Prostate gland (tissue), 2 donors: ENCODE data around the gene PIGN.

Experiments
- POLR2A ChIP-seq: fragments of 450-650 bp; IDR thresholded peaks from one replicate; pipeline ENCODE4 v1.6.1; 2016; ENCODE audit warnings: antibody characterized with exemption, mild to moderate bottlenecking
- POLR2AphosphoS5 ChIP-seq: sonication (generic); formaldehyde crosslinking; IDR thresholded peaks from one replicate; pipeline ENCODE4 v1.6.1; 2017; ENCODE audit warnings: antibody characterized with exemption
- TF ChIP-seq, protein P1 (sequence below), 4 experiments: fragments of 200-600 bp in 2 of 4; fragments of 450-650 bp in 2 of 4; sonication (generic) in 2 of 4; IDR thresholded peaks; 1 replicate in 3 of 4; 2 replicates in 1 of 4; pipeline ENCODE4 v1.5.1; 2016 to 2019; ENCODE audit warnings: antibody characterized with exemption in 4 of 4, mild to moderate bottlenecking in 2 of 4, moderate library complexity in 2 of 4

DNA sequence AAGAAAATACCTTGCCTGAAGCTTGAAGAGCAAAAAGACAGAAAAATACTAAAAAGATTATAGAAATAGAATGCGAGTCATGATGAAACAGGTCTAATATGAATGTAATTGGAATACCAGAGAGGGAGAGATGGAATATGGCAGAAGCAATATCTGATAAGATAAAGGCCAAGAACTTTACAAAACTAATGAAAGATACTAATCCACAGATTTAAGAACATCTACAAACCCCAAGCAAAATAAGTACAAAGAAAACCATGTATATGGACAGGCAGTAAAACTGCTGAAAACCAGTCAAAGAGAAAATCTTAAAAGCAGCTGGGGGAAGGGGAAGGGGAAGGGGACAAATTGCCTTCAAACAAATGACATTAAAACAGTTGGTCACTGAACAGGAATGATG is 67.0 kb downstream of the PIGN start:
- TF ChIP-seq, protein P1, sequence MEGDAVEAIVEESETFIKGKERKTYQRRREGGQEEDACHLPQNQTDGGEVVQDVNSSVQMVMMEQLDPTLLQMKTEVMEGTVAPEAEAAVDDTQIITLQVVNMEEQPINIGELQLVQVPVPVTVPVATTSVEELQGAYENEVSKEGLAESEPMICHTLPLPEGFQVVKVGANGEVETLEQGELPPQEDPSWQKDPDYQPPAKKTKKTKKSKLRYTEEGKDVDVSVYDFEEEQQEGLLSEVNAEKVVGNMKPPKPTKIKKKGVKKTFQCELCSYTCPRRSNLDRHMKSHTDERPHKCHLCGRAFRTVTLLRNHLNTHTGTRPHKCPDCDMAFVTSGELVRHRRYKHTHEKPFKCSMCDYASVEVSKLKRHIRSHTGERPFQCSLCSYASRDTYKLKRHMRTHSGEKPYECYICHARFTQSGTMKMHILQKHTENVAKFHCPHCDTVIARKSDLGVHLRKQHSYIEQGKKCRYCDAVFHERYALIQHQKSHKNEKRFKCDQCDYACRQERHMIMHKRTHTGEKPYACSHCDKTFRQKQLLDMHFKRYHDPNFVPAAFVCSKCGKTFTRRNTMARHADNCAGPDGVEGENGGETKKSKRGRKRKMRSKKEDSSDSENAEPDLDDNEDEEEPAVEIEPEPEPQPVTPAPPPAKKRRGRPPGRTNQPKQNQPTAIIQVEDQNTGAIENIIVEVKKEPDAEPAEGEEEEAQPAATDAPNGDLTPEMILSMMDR (IDR thresholded peaks at IDR 0.05) = no peak
- no peak for TF ChIP-seq POLR2A
- TF ChIP-seq POLR2AphosphoS5 = no peak
